Lower leg skin (tissue), 3 donors: ENCODE results near the gene SLC4A2.

ENCODE experiments used
- CTCF ChIP-seq, 3 donors: fragments of 450-650 bp; IDR thresholded peaks; one replicate each; pipeline ENCODE4 v1.5.1; 2016; ENCODE audit warnings: antibody characterized with exemption in 3 of 3, mild to moderate bottlenecking in 3 of 3, moderate library complexity in 2 of 3
- POLR2A ChIP-seq, 2 donors: fragments of 450-650 bp; IDR thresholded peaks; one replicate each; pipeline ENCODE4 v1.6.1; 2016 to 2017; ENCODE audit warnings: antibody characterized with exemption in 2 of 2, mild to moderate bottlenecking in 1 of 2, moderate library complexity in 1 of 2

GRCh38 chr7:151102991-151103390, 43.6 kb downstream of the SLC4A2 start:
- TF ChIP-seq CTCF (IDR thresholded peaks at IDR 0.05) (no peak), POLR2A (IDR thresholded peaks at IDR 0.05) (no peak)
